Measurements from ENCODE around the gene AP2A2. TPM values are rescaled to one million over a fixed set of nuclear protein-coding genes. Genes with fewer than 3 reads are reported as not detected.

AP2A2 gene
- total RNA-seq, 1 experiment from 2014 or later = 29.6 TPM

DNA sequence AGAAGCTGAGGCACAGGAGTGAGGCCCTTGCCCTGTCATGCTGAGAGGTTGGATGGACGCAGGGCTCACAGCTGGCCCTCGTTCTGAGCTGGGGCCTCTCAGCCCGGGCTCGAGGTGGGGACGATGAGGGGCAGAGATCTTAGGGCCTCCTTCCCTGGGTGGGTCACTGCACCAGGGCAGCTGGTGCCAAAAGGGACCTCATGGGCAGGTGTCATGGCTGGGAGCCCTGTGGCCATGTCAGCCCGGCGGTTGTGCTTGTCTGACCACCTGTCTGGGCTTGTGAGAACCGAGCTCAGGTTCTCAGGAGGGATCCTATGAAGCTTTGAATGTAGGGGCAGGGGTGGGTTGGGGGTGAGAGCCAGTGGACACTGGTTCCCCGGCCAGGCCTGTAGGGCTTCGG lies 112.7 kb downstream of the AP2A2 start:
- Histone ChIP-seq H3K36me3 (ENCODE audit: low read depth, low read length) (no peaks in the 10 kb centered on the region), H3K9ac (ENCODE audit: low read length) (no peak overlapping the region), H4K20me1 (ENCODE audit: low read length) (no peaks in the 10 kb centered on the region), H3K9me3 (ENCODE audit: low read length) (no peaks in the 10 kb centered on the region), H3K27ac (ENCODE audit: low read length) (no peak overlapping the region), H2AFZ (ENCODE audit: low read length) (no peak overlapping the region), H3K4me1 (ENCODE audit: insufficient read depth, low read length) (peaks cover 26% of the 10 kb centered on the region), H3K4me3 (ENCODE audit: low read length) (no peak overlapping the region), H3K79me2 (ENCODE audit: low read length) (no peaks in the 10 kb centered on the region), H3F3A (ENCODE audit: low read length, unreplicated experiment) (no peaks in the 10 kb centered on the region), H3K9me2 (replicated peaks; ENCODE audit: low read length) (no peaks in the 10 kb centered on the region), H3K27me3 (ENCODE audit: low read length) (no peaks in the 10 kb centered on the region), H3K4me2 (ENCODE audit: low read length) (no peak overlapping the region)
- POLR2A ChIA-PET (ENCODE audit: unreplicated experiment) = no interaction called here
- intact Hi-C loops (cut with micrococcal nuclease) = no loop called here
- ATAC-seq = no peak
- BruUV-seq (replicated peaks) = no TSS peak
- TF ChIP-seq EZH2phosphoT487 (IDR thresholded peaks at IDR 0.05; ENCODE audit: borderline replicate concordance, low read length) = no peak
- TF ChIP-seq CTCF (conservative IDR thresholded peaks at IDR 0.05; ENCODE audit: low read depth, low read length) = no peak
- CTCF ChIA-PET = no interaction called here
- no peak for DNase-seq

DNA sequence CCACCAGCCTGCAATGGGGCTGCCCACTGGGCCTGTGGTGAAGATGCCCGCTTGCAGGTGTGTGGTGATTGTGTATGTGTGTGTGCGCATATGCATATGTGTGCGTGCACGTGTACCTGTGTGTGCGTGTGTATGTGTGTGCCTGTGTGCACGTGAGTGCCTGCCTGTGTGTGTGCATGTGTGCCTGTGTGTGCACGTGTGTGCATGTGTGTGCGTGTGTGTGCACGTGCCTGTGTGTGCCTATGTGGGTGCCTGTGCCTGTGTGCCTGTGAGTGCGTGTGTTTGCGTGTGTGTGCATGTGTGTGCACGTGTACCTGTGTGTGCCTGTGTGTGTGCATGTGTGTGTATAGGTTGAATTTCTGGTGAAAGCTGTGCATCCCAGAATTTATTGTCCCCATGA lies 113.3 kb downstream of the AP2A2 start:
- no TSS peak for BruUV-seq (replicated peaks)
- CTCF ChIA-PET = no interaction called here
- intact Hi-C loops (cut with micrococcal nuclease) = no loop called here

More for the DNA sequence above, 113.3 kb downstream of the AP2A2 start:
- Histone ChIP-seq H3K9ac (ENCODE audit: low read length) (0 out of 2 replicates have a peak overlapping the region, but pooled peaks have one; percentile 63), H3K4me3 (ENCODE audit: low read length) (no peak overlapping the region), H3K27me3 (ENCODE audit: low read length) (no peaks in the 10 kb centered on the region), H3K79me2 (ENCODE audit: low read length) (no peaks in the 10 kb centered on the region), H3K9me2 (replicated peaks; ENCODE audit: low read length) (no peaks in the 10 kb centered on the region), H4K20me1 (ENCODE audit: low read length) (no peaks in the 10 kb centered on the region), H3K36me3 (ENCODE audit: low read depth, low read length) (no peaks in the 10 kb centered on the region), H3K9me3 (ENCODE audit: low read length) (no peaks in the 10 kb centered on the region), H3F3A (ENCODE audit: low read length, unreplicated experiment) (no peaks in the 10 kb centered on the region), H3K27ac (ENCODE audit: low read length) (peak overlapping the region; percentile 73), H3K4me2 (ENCODE audit: low read length) (no peak overlapping the region), H3K4me1 (ENCODE audit: insufficient read depth, low read length) (peaks cover 26% of the 10 kb centered on the region), H2AFZ (ENCODE audit: low read length) (no peak overlapping the region)
- DNase-seq = no peak
- POLR2A ChIA-PET (ENCODE audit: unreplicated experiment) = no interaction called here
- TF ChIP-seq CTCF (conservative IDR thresholded peaks at IDR 0.05; ENCODE audit: low read depth, low read length) = no peak
- no peak for TF ChIP-seq EZH2phosphoT487 (IDR thresholded peaks at IDR 0.05; ENCODE audit: borderline replicate concordance, low read length)
- TF ChIP-seq EZH2 (IDR thresholded peaks at IDR 0.05; ENCODE audit: low read length, unreplicated experiment) = no peak
- no peak for ATAC-seq

All from PC-3 (cell line).